BE2C (cell line): ENCODE results near the gene SULT2B1.

Source experiments
- DNase-seq: peaks from one replicate; pipeline ENCODE4 v3.0.0-alpha.2; 2020
- H3K27me3 ChIP-seq: fragments of 250-450 bp; sonication (Bioruptor Pico); 2 replicates; pipeline ENCODE4 v1.5.1; 2020; ENCODE audit warnings: mild to moderate bottlenecking
- H3K36me3 ChIP-seq: fragments of 250-450 bp; sonication (Bioruptor Pico); 2 replicates; pipeline ENCODE4 v1.5.1; 2020; ENCODE audit warnings: mild to moderate bottlenecking
- H3K4me1 ChIP-seq: fragments of 250-450 bp; sonication (Bioruptor Pico); 2 replicates; pipeline ENCODE4 v1.5.1; 2020
- H3K4me3 ChIP-seq: 2 replicates; pipeline ENCODE4 v1.5.1; 2011; ENCODE audit warnings: low read depth, low read length
- H3K9me3 ChIP-seq: fragments of 250-450 bp; sonication (Bioruptor Pico); 2 replicates; pipeline ENCODE4 v1.5.1; 2020
- TF ChIP-seq, protein P1 (sequence below): IDR thresholded peaks from 2 replicates; pipeline ENCODE4 v1.5.1; 2012; ENCODE audit warnings: mild to moderate bottlenecking, low read depth, low read length

SULT2B1 gene

GRCh38 chr19:48509467-48510194 lies 42.3 kb upstream of the SULT2B1 start:
- DNase-seq: no peak
- no peaks in the 10 kb centered on the region; the same call in 1 of the 2 replicates for H3K27me3 ChIP-seq
- TF ChIP-seq, protein P1, sequence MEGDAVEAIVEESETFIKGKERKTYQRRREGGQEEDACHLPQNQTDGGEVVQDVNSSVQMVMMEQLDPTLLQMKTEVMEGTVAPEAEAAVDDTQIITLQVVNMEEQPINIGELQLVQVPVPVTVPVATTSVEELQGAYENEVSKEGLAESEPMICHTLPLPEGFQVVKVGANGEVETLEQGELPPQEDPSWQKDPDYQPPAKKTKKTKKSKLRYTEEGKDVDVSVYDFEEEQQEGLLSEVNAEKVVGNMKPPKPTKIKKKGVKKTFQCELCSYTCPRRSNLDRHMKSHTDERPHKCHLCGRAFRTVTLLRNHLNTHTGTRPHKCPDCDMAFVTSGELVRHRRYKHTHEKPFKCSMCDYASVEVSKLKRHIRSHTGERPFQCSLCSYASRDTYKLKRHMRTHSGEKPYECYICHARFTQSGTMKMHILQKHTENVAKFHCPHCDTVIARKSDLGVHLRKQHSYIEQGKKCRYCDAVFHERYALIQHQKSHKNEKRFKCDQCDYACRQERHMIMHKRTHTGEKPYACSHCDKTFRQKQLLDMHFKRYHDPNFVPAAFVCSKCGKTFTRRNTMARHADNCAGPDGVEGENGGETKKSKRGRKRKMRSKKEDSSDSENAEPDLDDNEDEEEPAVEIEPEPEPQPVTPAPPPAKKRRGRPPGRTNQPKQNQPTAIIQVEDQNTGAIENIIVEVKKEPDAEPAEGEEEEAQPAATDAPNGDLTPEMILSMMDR: no peak

GRCh38 chr19:48510421-48511268 lies 41.3 kb upstream of the SULT2B1 start:
- peak; percentile 78 for DNase-seq
- no peaks in the 10 kb centered on the region for H3K9me3 ChIP-seq
- H3K4me3 ChIP-seq: peak overlapping the region; percentile 68
- no peaks in the 10 kb centered on the region; the same call in 1 of the 2 replicates for H3K27me3 ChIP-seq
- H3K36me3 ChIP-seq: no peaks in the 10 kb centered on the region
- TF ChIP-seq, protein P1: no peak
- 0 out of 2 replicates have a peak, but pooled peaks cover 2% of the 10 kb centered on the region for H3K4me1 ChIP-seq

More at GRCh38 chr19:48509467-48510194, 42.3 kb upstream of the SULT2B1 start:
- Histone ChIP-seq H3K9me3 (no peaks in the 10 kb centered on the region), H3K36me3 (no peaks in the 10 kb centered on the region), H3K4me3 (no peak overlapping the region), H3K4me1 (0 out of 2 replicates have a peak, but pooled peaks cover 2% of the 10 kb centered on the region)

DNA sequence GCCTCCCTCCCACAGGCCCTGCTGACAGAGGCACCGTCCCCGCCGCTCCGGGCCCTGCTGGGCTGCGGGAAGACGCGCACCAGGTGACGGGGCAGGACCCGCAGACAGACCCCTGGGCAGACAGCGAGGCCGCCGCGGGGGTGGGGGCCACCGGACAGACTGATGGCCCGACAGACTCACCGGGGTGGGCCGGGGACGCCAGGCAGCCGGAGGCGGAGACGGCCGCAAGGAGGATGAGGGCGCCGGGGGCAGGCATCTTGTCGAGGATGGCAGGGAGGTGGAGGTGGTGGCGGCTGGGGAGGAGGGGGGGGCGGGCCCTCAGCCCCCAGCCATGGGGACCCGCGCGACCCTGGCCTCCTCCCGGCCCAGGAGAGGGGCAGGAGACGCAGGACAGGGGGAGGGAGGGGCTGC lies 40.6 kb upstream of the SULT2B1 start:
- TF ChIP-seq, protein P1: no peak
- H3K4me3 ChIP-seq: peak overlapping the region; percentile 68

DNA sequence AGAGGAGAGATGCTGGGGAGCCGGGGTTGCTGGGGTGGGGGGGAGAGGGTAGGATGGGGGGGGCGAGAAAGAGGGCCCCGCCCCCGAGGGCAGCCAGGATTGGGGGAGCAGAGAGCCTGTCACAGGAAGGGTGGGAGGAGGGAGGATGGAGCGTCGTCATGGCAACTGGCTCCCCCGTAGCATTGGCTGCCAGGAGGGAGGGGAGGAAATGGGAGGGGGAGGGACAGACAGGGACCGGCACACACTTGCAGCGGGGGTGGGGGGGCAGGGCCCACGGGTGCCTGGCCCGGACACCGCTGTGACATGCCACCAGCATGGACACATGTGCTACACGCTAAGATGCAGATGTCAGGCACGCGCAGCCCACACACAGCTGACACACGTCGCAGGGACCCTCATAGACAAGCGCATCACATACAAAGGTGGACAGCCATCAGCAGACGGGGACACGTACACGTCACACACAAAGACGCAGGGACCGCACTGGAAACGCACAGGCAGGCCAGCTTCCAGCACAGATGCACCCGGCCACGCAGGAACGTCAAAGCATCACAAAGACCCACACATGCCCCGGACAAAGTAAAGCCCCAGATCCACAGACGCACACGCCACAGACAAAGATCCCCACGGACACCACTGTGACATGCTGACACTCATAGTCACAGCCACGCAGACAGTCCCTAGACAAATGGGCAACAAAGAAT lies 40.0 kb upstream of the SULT2B1 start, which contains the start of gene LMTK3:
Gene LMTK3, minus strand, starts transcription at position 36 of the 704 bp plus-strand sequence. CDS start 259 bp downstream, outside the sequence.
- TF ChIP-seq, protein P1: no peak
- no peaks in the 10 kb centered on the region for H3K36me3 ChIP-seq
- peak; percentile 77 for DNase-seq
- H3K4me3 ChIP-seq: peak within 1 kb of the TSS; percentile 68
- no peaks in the 10 kb centered on the region for H3K9me3 ChIP-seq
- 0 out of 2 replicates have a peak, but pooled peaks cover 2% of the 10 kb centered on the region for H3K4me1 ChIP-seq
- no peaks in the 10 kb centered on the region; the same call in 1 of the 2 replicates for H3K27me3 ChIP-seq

More for the DNA sequence above, 40.6 kb upstream of the SULT2B1 start:
- no peaks in the 10 kb centered on the region for H3K36me3 ChIP-seq
- no peaks in the 10 kb centered on the region for H3K9me3 ChIP-seq
- DNase-seq: peak; percentile 32
- 0 out of 2 replicates have a peak, but pooled peaks cover 2% of the 10 kb centered on the region for H3K4me1 ChIP-seq
- no peaks in the 10 kb centered on the region; the same call in 1 of the 2 replicates for H3K27me3 ChIP-seq

DNA sequence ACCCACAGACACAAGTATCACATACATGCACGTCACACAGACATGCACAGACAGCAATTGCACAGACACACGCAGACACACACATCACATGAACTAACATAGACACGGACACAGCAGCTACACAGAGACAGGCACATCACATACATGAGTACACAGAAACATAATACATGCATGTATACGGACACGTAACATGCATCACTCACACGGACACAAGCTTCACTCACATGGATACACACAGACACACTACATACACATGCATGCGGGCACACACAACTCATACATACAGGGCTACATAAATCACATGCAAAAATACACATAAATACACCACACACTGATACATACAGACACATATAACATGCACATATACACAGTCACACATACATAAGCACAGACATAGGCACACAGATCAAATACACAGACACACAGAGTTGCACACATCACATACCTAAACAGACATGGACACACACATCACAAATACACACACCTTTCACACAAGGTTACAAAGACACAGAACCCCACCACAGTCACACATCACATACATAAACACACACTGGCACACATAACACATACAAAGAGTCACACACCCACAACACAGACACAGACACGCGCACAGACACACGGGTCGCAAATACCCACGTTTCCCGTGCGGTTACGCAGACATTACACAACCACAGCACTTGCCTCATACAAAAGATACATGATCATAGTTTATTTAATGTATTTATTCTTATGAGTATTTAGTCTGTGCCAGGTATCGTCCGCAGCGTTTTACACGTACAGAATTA lies 39.3 kb upstream of the SULT2B1 start:
- H3K27me3 ChIP-seq: no peaks in the 10 kb centered on the region; the same call in 1 of the 2 replicates
- DNase-seq: no peak
- H3K4me3 ChIP-seq: peak overlapping the region; percentile 72; the same call in 1 of the 2 replicates
- no peaks in the 10 kb centered on the region for H3K36me3 ChIP-seq
- H3K9me3 ChIP-seq: no peaks in the 10 kb centered on the region
- 0 out of 2 replicates have a peak, but pooled peaks cover 2% of the 10 kb centered on the region for H3K4me1 ChIP-seq
- TF ChIP-seq, protein P1: no peak
